Skin of body (tissue), 2 donors: ENCODE data around the gene MEIS1. TPM values are rescaled to one million over a fixed set of nuclear protein-coding genes. Genes with fewer than 3 reads are reported as not detected.

Experiments
- DNase-seq: peaks from one replicate; lab custom pipeline; 2025; lab: John Stamatoyannopoulos, UW
- total RNA-seq: library from RNA; depleted of rRNA; stranded (reverse); fragments of >200 nt; gene quantifications from one replicate; pipeline ENCODE4 v1.2.3, GENCODE V29; 2014

Gene MEIS1
- total RNA-seq, 1 donor from 2014 or later = 28.4 TPM

- DNase-seq = no peak
These were observed 131.9 kb downstream of the MEIS1 start for GRCh38 chr2:66566726-66567399.

GRCh38 chr2:66567729-66568128, 132.8 kb downstream of the MEIS1 start:
- DNase-seq = no peak

DNA sequence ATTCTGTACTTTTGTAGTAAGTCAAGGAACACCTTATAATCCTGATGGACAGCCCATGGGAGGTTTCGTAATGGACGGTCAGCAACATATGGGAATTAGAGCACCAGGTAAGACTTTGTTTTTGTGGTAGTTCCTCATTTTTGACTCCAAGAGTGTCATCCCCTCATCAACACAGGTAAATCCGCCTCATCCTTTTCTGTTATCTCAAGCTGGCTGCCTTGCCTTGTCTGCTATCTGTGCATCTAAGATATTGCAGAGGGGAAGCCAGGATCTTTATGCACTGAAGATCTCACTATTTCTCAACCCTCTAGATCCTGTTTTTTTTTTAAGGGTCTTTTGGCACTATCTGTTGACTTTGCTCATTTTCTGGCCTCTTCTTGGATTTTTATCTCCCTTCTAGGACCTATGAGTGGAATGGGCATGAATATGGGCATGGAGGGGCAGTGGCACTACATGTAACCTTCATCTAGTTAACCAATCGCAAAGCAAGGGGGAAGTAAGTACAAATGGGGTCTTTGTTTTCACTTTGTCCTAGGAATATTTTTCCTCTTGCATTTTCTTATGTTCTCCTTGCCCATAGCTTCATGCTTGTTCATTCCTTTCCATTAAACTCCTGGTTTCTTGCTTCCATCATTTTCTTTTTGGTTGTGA, 133.8 kb downstream of the MEIS1 start:
- DNase-seq = no peak

DNA sequence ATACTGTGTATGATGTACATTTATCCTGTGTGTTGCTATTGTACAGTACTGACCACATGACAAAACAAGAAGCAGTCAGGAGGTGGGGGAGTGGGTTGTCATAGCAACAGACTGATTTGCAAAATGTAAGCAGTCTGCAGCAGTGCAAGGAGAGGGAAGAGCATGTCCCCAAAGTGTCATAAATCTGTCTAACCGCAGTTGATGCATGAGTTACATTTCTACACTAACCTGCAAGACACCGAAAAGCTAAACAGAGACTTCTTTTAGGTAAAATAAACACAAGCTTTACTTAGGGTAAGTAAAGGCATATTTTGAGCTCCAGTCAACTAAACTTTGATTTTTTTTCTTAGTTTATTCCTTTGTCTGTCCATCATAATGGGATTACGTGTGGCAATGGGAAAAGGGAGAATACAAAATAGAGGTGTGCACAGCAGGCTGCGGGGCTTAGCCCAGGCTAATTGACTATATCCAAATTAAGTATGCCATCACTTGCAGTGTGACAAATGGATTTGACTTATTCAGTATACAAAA, 134.5 kb downstream of the MEIS1 start:
- peak; percentile 51 for DNase-seq

GRCh38 chr2:66569974-66570373, 135.0 kb downstream of the MEIS1 start:
- no peak for DNase-seq

- no peak for DNase-seq
These were observed 135.5 kb downstream of the MEIS1 start for GRCh38 chr2:66570471-66570870.

- no peak for DNase-seq
These were observed 137.0 kb downstream of the MEIS1 start for GRCh38 chr2:66571918-66572317.

- no peak for DNase-seq
These were observed 137.5 kb downstream of the MEIS1 start for GRCh38 chr2:66572391-66572790.

- DNase-seq = no peak
These were observed 138.5 kb downstream of the MEIS1 start for GRCh38 chr2:66573416-66573815.

DNA sequence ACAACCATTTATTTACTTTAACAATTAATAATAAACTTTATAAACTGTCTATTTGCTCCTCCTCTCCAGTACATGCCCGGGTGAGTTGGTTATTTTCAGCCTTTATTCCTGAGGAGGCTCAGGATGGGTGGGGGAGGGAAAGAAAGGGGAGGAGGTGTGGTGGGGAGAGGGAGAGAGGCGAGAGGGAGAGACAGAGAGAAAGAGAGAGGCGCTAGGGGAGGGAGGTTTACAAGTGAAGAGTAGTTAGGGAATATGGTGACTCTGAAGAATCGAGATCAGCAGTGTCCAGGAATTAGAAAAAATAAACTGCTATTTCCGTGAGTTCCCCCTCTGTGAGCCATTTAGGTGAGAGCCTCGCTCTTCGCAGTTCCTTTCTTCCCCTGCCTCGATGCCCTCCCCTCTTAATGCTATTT, 138.9 kb downstream of the MEIS1 start:
- no peak for DNase-seq

DNA sequence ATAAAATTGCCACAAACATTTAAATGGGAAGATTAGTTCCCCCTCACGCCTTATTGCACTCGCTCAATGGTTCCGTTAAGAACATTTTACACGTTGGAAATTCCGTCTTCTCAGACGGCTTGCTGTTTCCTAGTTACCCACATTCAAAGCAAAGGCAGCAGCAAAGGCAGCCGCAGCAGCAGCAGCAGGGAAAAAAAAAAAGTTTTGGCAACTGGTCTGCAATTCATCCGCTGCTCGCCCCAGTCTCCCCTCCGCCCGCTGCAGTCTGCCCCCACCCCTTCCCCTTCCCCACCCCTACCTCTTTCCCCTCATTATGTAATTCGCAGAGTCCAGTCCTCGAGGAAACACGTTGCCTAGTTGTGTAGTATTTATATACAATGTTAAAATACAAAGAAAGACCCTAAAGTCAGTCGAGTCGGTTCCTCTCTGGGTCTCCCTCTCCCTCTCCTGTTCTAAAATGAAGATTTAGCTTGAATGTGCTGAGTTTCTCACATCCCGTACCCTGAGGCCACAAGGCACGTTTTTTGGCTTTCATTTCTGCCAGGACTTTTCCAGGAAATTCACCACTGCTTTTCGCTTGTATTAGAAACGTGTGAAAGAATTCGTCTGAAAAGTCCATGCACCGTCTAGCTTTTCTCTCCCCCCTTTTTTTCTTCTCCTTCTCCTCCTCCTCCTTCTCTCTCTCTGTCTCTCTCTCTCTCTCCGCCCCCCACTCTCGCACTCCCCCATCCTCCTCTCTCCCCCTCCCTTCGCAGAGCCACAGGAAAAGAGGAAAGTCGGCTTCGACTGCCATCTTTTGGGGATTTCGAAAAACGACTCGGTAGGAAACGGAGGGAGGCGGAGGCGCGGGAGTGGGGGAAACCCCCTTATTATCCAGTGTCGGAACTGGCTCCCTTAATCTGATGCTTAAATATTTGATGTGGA, 140.0 kb downstream of the MEIS1 start:
- peak; percentile 91 for DNase-seq

DNA sequence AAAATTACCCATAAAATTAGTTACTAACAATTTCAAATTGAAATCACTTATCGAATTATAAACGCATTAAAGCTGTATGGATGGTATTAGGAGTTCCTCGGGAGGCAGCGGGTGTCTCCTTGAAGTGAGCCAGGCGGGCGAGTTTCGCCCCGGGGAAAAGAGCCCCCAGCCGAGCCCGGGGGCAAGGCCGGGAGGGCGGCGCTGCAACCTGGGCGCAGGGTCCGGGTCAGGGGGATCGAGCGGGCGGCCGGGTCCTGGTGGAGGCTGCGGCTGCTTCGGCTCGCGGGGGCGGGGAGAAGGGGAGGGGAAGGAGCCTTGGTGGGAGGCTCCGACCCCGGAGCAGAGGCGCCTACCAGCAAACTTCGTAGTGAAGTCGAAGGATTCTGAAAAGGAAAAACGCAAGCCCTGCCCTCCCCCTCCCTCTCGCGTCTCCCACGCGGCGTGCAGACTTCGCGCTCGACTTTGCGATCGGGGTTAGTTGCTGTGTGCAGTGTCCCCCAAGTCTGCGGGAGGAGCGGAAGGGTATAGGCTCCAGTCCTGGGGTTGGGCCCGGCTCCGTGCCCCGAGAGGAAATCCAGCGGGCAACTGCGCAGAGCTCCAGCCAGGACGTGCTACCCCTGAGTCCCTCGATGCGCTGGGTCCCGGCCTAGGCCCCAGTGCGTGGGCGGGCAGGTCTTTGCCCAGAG, 140.8 kb downstream of the MEIS1 start:
- peak; percentile 31 for DNase-seq

GRCh38 chr2:66576311-66576560, 141.3 kb downstream of the MEIS1 start:
- no peak for DNase-seq

DNA sequence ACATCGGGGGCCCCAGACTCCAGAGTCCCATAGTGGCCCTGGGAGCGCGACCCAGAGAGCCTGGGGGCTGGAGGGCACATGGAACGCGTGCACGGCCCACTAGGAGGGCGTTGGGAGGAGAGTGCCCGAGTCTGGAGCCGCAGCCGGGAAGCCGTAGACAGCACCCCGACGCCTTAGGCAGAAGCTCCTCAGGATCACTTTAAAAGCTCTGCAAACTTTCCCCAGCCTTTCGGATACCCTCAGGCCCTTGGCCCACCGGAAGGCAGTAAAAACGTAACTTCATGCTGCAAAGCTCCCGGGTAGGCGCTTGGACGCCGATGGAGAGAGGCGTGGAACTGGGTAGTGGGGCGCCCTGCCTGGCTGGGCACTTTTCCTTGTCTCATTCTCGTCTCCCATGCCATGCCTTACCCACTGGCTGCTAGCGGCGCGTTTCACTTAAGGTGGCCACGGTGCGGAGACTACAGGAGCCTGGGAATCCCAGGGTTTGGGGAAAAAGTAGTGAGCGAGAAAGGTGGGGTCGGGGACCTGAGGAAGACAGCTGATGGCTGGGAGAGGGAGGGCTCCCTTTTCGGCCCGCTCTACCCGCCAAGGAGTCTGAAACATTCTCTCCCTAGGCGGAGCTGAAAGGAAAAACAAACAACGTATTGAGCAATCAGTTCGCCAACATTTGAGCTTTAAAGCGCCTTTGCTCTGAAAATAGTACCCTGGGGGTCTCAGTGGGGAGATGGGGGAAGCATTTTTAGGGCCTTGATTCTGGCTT, 141.8 kb downstream of the MEIS1 start:
- DNase-seq = peak; percentile 45

GRCh38 chr2:66577321-66578053, 142.6 kb downstream of the MEIS1 start:
- no peak for DNase-seq

GRCh38 chr2:66578054-66578686, 143.2 kb downstream of the MEIS1 start:
- DNase-seq = no peak

DNA sequence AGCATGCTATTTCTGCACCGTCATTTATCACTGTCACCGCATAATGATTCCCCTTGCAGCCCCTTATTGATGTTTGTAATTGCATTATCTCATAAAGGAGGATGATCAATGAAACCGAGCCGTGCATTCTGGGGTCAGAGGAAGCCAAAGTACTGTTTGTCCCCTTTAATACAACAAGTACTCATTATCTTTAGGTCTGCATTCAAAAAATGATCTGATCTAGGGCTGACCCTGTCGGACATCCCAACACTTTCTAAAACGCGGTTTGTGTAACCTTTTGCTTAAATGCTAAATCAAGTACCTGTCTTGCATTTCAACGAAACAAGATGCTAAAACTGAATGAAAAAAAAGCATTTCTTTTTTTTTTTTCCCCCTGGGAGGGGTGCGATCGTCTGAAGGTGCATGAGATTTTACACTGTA, 143.8 kb downstream of the MEIS1 start:
- no peak for DNase-seq

- DNase-seq = no peak
These were observed 144.5 kb downstream of the MEIS1 start for GRCh38 chr2:66579186-66580126.
